IPS-15b (cell line): ENCODE results near the gene CCDC40.
"Not testable (repeated sequence)": the region's sequence is repeated elsewhere in the genome, so short reads cannot be mapped to it uniquely, and the experiment has no call there.

ENCODE experiments used
- H3K27me3 ChIP-seq: one replicate; pipeline ENCODE4 v1.6.1; 2013; ENCODE audit warnings: low read length; ENCODE audit not compliant: control insufficient read depth, insufficient read depth
- H3K36me3 ChIP-seq: one replicate; pipeline ENCODE4 v1.6.1; 2013; ENCODE audit warnings: low read length; ENCODE audit not compliant: control insufficient read depth, insufficient read depth
- H3K4me1 ChIP-seq: one replicate; pipeline ENCODE4 v1.6.1; 2013; ENCODE audit warnings: mild to moderate bottlenecking, low read length; ENCODE audit not compliant: control insufficient read depth, insufficient read depth
- H3K4me3 ChIP-seq: one replicate; pipeline ENCODE4 v1.5.1; 2013; ENCODE audit warnings: low read depth, low read length
- H3K9ac ChIP-seq: one replicate; pipeline ENCODE4 v1.6.1; 2013; ENCODE audit warnings: low read depth, mild to moderate bottlenecking, low read length
- H3K9me3 ChIP-seq: one replicate; pipeline ENCODE4 v1.6.1; 2013; ENCODE audit warnings: mild to moderate bottlenecking, low read length; ENCODE audit not compliant: control insufficient read depth, insufficient read depth

The CCDC40 gene

GRCh38 chr17:79992649-79993389 lies 43.6 kb upstream of the CCDC40 start:
- no peaks in the 10 kb centered on the region for H3K9me3 ChIP-seq
- H3K9ac ChIP-seq = no peak overlapping the region

GRCh38 chr17:79993390-79994227 lies 42.8 kb upstream of the CCDC40 start:
- Histone ChIP-seq H3K9ac (no peak overlapping the region), H3K36me3 (no peaks in the 10 kb centered on the region), H3K4me3 (no peak overlapping the region), H3K27me3 (no peaks in the 10 kb centered on the region), H3K9me3 (no peaks in the 10 kb centered on the region), H3K4me1 (no peaks in the 10 kb centered on the region)

More at GRCh38 chr17:79992649-79993389, 43.6 kb upstream of the CCDC40 start:
- no peaks in the 10 kb centered on the region for H3K27me3 ChIP-seq
- H3K36me3 ChIP-seq = no peaks in the 10 kb centered on the region
- no peak overlapping the region for H3K4me3 ChIP-seq
- H3K4me1 ChIP-seq = peaks cover 4% of the 10 kb centered on the region

GRCh38 chr17:79994228-79994569 lies 42.2 kb upstream of the CCDC40 start:
- not testable (repeated sequence) for H3K27me3 ChIP-seq, H3K4me3 ChIP-seq, H3K9me3 ChIP-seq, H3K4me1 ChIP-seq, H3K36me3 ChIP-seq, H3K9ac ChIP-seq

- no peak overlapping the region for H3K4me3 ChIP-seq
- H3K9me3 ChIP-seq = no peaks in the 10 kb centered on the region
- no peaks in the 10 kb centered on the region for H3K27me3 ChIP-seq
- no peak overlapping the region for H3K9ac ChIP-seq
- H3K36me3 ChIP-seq = no peaks in the 10 kb centered on the region
- H3K4me1 ChIP-seq = no peaks in the 10 kb centered on the region
Observed at GRCh38 chr17:79994602-79995001, 41.8 kb upstream of the CCDC40 start.

GRCh38 chr17:79995696-79996095 lies 40.7 kb upstream of the CCDC40 start:
- Histone ChIP-seq H3K27me3 (no peaks in the 10 kb centered on the region), H3K4me1 (no peaks in the 10 kb centered on the region), H3K36me3 (no peaks in the 10 kb centered on the region), H3K9me3 (no peaks in the 10 kb centered on the region), H3K9ac (no peak overlapping the region), H3K4me3 (no peak overlapping the region)

GRCh38 chr17:79996291-79996690 lies 40.2 kb upstream of the CCDC40 start:
- Histone ChIP-seq H3K36me3 (no peaks in the 10 kb centered on the region), H3K9ac (no peak overlapping the region), H3K4me1 (no peaks in the 10 kb centered on the region), H3K9me3 (no peaks in the 10 kb centered on the region), H3K4me3 (no peak overlapping the region), H3K27me3 (no peaks in the 10 kb centered on the region)

- Histone ChIP-seq H3K27me3 (no peaks in the 10 kb centered on the region), H3K36me3 (no peaks in the 10 kb centered on the region), H3K4me1 (no peaks in the 10 kb centered on the region), H3K9me3 (no peaks in the 10 kb centered on the region), H3K9ac (no peak overlapping the region), H3K4me3 (no peak overlapping the region)
Observed at GRCh38 chr17:79997011-79997660, 39.3 kb upstream of the CCDC40 start.

- no peaks in the 10 kb centered on the region for H3K4me1 ChIP-seq
- H3K9me3 ChIP-seq = no peaks in the 10 kb centered on the region
- peaks cover 5% of the 10 kb centered on the region for H3K36me3 ChIP-seq
- H3K4me3 ChIP-seq = no peak overlapping the region
- H3K9ac ChIP-seq = no peak overlapping the region
- H3K27me3 ChIP-seq = no peaks in the 10 kb centered on the region
Observed at GRCh38 chr17:80000136-80000535, 36.3 kb upstream of the CCDC40 start.

- H3K9me3 ChIP-seq = no peaks in the 10 kb centered on the region
- no peak overlapping the region for H3K4me3 ChIP-seq
- H3K27me3 ChIP-seq = no peaks in the 10 kb centered on the region
- H3K4me1 ChIP-seq = no peaks in the 10 kb centered on the region
- no peak overlapping the region for H3K9ac ChIP-seq
- peaks cover 5% of the 10 kb centered on the region for H3K36me3 ChIP-seq
Observed at GRCh38 chr17:80000981-80001775, 35.3 kb upstream of the CCDC40 start.

GRCh38 chr17:80002070-80002641 lies 34.3 kb upstream of the CCDC40 start:
- peaks cover 6% of the 10 kb centered on the region for H3K36me3 ChIP-seq
- H3K27me3 ChIP-seq = no peaks in the 10 kb centered on the region
- no peaks in the 10 kb centered on the region for H3K9me3 ChIP-seq
- H3K4me3 ChIP-seq = no peak overlapping the region
- H3K4me1 ChIP-seq = no peaks in the 10 kb centered on the region
- no peak overlapping the region for H3K9ac ChIP-seq
